Measurements from ENCODE around the gene CPNE8. TPM values are rescaled to one million over a fixed set of nuclear protein-coding genes. Genes with fewer than 3 reads are reported as not detected.

The CPNE8 gene
- total and polyA plus RNA-seq, 2 donors (not counting 1 experiment from before 2014, with no cell fraction given) = 1.5 to 1.6 TPM

- Histone ChIP-seq H3K27me3 (replicated peaks in 1 of 4; ENCODE audit: control extremely low read depth in 1 of 4, control insufficient read depth in 3 of 4, insufficient read depth in 4 of 4, low read length in 3 of 4) (no peaks in the 10 kb centered on the region), H4K20me1 (ENCODE audit: control insufficient read depth, insufficient read depth, low read length, poor library complexity, severe bottlenecking) (no peaks in the 10 kb centered on the region), H3K9ac (ENCODE audit: low read length) (no peak overlapping the region), H3K79me2 (ENCODE audit: control insufficient read depth, insufficient read depth, low read length) (no peaks in the 10 kb centered on the region), H3K9me3 (ENCODE audit: control extremely low read depth in 1 of 3, control insufficient read depth in 2 of 3, insufficient read depth in 1 of 3, low read length in 2 of 3) (no peaks in the 10 kb centered on the region), H3K4me3 (ENCODE audit: control extremely low read depth in 1 of 5, extremely low read depth in 1 of 5, insufficient read depth in 1 of 5, low read depth in 2 of 5, low read length in 4 of 5) (no peak overlapping the region), H2AFZ (ENCODE audit: insufficient read depth, low read depth, low read length, poor library complexity, severe bottlenecking) (no peak overlapping the region), H3K27ac (ENCODE audit: low read length in 2 of 2) (no peak overlapping the region), H3K36me3 (replicated peaks in 1 of 2; ENCODE audit: control extremely low read depth in 1 of 2, control insufficient read depth in 1 of 2, extremely low read depth in 1 of 2, insufficient read depth in 2 of 2, low read length in 1 of 2) (no peaks in the 10 kb centered on the region), H3K4me1 (ENCODE audit: control insufficient read depth in 2 of 2, insufficient read depth in 2 of 2, low read length in 2 of 2) (no peaks in the 10 kb centered on the region), H3K4me2 (replicated peaks; ENCODE audit: low read depth, low read length, poor library complexity, severe bottlenecking) (no peak overlapping the region)
- CTCF ChIA-PET = no interaction called here
- H3K27ac Mint-ChIP-seq = no peak overlapping the region
- ATAC-seq (ENCODE audit: low read depth) (no peak), DNase-seq (no peak)
- H3K9me3 Mint-ChIP-seq (ENCODE audit: insufficient read depth) = peaks cover 2% of the 10 kb centered on the region
- no peak for TF ChIP-seq EZH2 (IDR thresholded peaks at IDR 0.05; ENCODE audit: borderline replicate concordance, insufficient read depth, low read depth, low read length, poor library complexity, severe bottlenecking)
- H3K4me3 Mint-ChIP-seq = no peak overlapping the region
- intact Hi-C loops (cut with micrococcal nuclease) = no loop called here
- no peaks in the 10 kb centered on the region for H3K4me1 Mint-ChIP-seq
- POLR2A ChIA-PET = no interaction called here
- 40% methylated on average over 1 of the region's 1 CpG for WGBS (ENCODE audit: insufficient coverage)
- no peaks in the 10 kb centered on the region for H3K27me3 Mint-ChIP-seq
Observed at GRCh38 chr12:38890102-38890855, 15.1 kb downstream of the CPNE8 start.

- no peak overlapping the region for H3K4me2 ChIP-seq (replicated peaks; ENCODE audit: low read depth, low read length, poor library complexity, severe bottlenecking)
- ChIA-PET CTCF (no interaction called here), POLR2A (no interaction called here)
- 92% methylated on average over 5 of the region's 5 CpGs for WGBS (ENCODE audit: insufficient coverage)
- Mint-ChIP-seq H3K4me1 (no peaks in the 10 kb centered on the region), H3K4me3 (no peak overlapping the region), H3K27ac (no peak overlapping the region), H3K27me3 (no peaks in the 10 kb centered on the region), H3K9me3 (ENCODE audit: insufficient read depth) (peaks cover 2% of the 10 kb centered on the region)
- no peak overlapping the region for H3K9ac ChIP-seq (ENCODE audit: low read length)
- no peaks in the 10 kb centered on the region for H3K9me3 ChIP-seq (ENCODE audit: control extremely low read depth in 1 of 3, control insufficient read depth in 2 of 3, insufficient read depth in 1 of 3, low read length in 2 of 3)
- H3K27ac ChIP-seq (ENCODE audit: low read length in 2 of 2) = no peak overlapping the region
- TF ChIP-seq CTCF (IDR thresholded peaks at IDR 0.05) (no peak), EZH2 (IDR thresholded peaks at IDR 0.05; ENCODE audit: borderline replicate concordance, insufficient read depth, low read depth, low read length, poor library complexity, severe bottlenecking) (no peak)
- H3K79me2 ChIP-seq (ENCODE audit: control insufficient read depth, insufficient read depth, low read length) = no peaks in the 10 kb centered on the region
- no peak for ATAC-seq (ENCODE audit: low read depth)
- intact Hi-C loops (cut with micrococcal nuclease) = no loop called here
- no peaks in the 10 kb centered on the region for H3K27me3 ChIP-seq (replicated peaks in 1 of 4; ENCODE audit: control extremely low read depth in 1 of 4, control insufficient read depth in 3 of 4, insufficient read depth in 4 of 4, low read length in 3 of 4)
- DNase-seq = no peak
- H4K20me1 ChIP-seq (ENCODE audit: control insufficient read depth, insufficient read depth, low read length, poor library complexity, severe bottlenecking) = no peaks in the 10 kb centered on the region
- H3K4me1 ChIP-seq (ENCODE audit: control insufficient read depth in 2 of 2, insufficient read depth in 2 of 2, low read length in 2 of 2) = no peaks in the 10 kb centered on the region
- no peak overlapping the region for H2AFZ ChIP-seq (ENCODE audit: insufficient read depth, low read depth, low read length, poor library complexity, severe bottlenecking)
- no peaks in the 10 kb centered on the region for H3K36me3 ChIP-seq (replicated peaks in 1 of 2; ENCODE audit: control extremely low read depth in 1 of 2, control insufficient read depth in 1 of 2, extremely low read depth in 1 of 2, insufficient read depth in 2 of 2, low read length in 1 of 2)
- H3K4me3 ChIP-seq (ENCODE audit: control extremely low read depth in 1 of 5, extremely low read depth in 1 of 5, insufficient read depth in 1 of 5, low read depth in 2 of 5, low read length in 4 of 5) = no peak overlapping the region
Observed at GRCh38 chr12:38889297-38889815, 16.0 kb downstream of the CPNE8 start.

Data from B cell (primary cell).